Astrocyte of the spinal cord (primary cell): ENCODE results near the gene NGB.

Source experiments
- DNase-seq: peaks from one replicate; pipeline ENCODE4 v3.0.0; 2011; ENCODE audit warnings: low read depth, low spot score
- H3K4me3 ChIP-seq: 2 replicates; pipeline ENCODE4 v1.5.1; 2011; ENCODE audit warnings: low read depth, mild to moderate bottlenecking, low read length, moderate library complexity
- in situ Hi-C: cut with HindIII; loops from 2 replicates; pipeline ENCODE4 v1.10.0; 2017; ENCODE audit warnings: low sequenced_read_pairs
- TF ChIP-seq, protein P1 (sequence below): IDR thresholded peaks from 2 replicates; pipeline ENCODE4 v1.5.1; 2012; ENCODE audit warnings: low read depth, mild to moderate bottlenecking, low read length, inconsistent platforms

Gene NGB

GRCh38 chr14:77251870-77252269 lies 19.1 kb downstream of the NGB start:
- TF ChIP-seq, protein P1, sequence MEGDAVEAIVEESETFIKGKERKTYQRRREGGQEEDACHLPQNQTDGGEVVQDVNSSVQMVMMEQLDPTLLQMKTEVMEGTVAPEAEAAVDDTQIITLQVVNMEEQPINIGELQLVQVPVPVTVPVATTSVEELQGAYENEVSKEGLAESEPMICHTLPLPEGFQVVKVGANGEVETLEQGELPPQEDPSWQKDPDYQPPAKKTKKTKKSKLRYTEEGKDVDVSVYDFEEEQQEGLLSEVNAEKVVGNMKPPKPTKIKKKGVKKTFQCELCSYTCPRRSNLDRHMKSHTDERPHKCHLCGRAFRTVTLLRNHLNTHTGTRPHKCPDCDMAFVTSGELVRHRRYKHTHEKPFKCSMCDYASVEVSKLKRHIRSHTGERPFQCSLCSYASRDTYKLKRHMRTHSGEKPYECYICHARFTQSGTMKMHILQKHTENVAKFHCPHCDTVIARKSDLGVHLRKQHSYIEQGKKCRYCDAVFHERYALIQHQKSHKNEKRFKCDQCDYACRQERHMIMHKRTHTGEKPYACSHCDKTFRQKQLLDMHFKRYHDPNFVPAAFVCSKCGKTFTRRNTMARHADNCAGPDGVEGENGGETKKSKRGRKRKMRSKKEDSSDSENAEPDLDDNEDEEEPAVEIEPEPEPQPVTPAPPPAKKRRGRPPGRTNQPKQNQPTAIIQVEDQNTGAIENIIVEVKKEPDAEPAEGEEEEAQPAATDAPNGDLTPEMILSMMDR: no peak
- no peak for DNase-seq
- in situ Hi-C loops: no loop called here
- H3K4me3 ChIP-seq: no peak overlapping the region

DNA sequence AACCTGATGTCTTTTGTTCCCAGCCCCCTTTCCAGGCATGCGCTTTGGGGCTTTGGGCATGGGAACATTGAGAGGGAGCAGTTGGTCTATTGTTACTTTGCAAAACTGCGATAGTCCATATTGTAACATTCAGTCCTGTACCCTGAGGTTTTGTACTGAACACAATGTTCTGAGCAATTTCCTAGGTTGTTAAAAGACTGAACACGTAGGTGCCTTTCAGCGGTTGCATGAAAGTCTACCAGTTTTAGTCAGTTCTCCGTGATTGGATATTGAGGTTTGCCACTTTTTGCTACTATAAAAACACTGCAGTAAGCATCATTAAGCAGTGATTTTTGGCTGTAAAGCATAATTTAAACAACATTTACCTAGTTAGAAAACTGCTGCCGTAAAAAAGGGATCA lies 20.1 kb downstream of the NGB start:
- in situ Hi-C loops: no loop called here
- H3K4me3 ChIP-seq: no peak overlapping the region
- TF ChIP-seq, protein P1: no peak
- DNase-seq: no peak

DNA sequence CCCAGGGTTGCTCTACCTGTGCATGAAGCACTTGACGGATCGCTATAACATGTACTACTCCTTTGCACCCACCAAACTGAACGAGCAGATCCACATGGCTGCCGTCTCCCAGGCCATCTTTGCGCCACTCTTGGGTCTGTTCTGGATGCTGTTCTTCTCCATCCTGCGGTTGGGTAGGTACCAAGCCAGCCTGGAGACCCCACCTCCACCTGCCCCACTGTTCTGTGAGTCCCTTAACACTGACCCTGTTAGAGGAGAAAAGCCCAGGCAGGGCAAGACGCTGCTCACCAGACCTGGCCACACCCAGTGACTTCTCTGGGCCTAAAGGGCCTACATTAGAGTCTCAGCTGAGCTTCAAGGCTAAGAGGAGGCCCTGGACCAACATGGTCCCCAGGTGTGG lies 21.7 kb downstream of the NGB start:
- no peak for DNase-seq
- in situ Hi-C loops: no loop called here
- TF ChIP-seq, protein P1: no peak
- H3K4me3 ChIP-seq: no peak overlapping the region

DNA sequence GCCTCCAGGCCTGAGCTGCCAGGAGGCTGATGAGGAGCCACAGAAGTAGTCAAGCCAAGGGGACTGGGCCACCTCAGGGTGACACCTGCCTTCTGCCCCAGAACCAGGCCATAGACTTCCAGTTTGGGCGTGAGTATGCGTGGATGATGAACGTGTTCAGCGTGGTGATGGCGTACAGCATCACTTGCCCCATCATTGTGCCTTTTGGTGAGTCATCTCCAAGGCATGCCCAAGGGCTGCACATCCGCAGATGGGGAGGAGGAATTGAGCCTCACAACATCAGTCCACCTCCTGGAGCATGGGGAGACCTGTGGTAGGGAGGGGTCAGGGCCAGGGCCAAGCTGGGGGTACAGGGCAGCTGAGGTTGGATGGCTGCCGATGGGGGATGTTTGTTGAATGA lies 22.3 kb downstream of the NGB start:
- TF ChIP-seq, protein P1: no peak
- in situ Hi-C loops: no loop called here

DNA sequence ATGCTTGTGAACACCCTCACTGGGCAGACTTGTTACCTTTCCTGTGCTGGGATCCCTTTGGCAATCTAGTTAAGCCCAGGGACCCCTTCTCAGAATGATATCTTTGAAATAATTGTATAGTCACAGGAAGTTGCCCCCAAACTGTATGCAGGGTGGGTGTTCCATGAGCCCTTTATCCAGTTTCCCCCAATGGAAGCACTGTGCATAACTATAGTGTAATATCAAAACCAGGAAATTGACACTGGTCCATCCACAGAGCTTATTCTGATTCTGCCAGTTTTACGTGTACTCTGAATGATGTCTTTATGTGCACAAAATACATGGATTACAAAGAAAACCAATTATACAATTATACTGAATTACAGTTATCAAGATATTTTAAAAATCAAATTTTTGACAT lies 24.2 kb downstream of the NGB start:
- TF ChIP-seq, protein P1: no peak
- H3K4me3 ChIP-seq: no peak overlapping the region
- no peak for DNase-seq
- in situ Hi-C loops: no loop called here

More for the DNA sequence above, 22.3 kb downstream of the NGB start:
- no peak overlapping the region for H3K4me3 ChIP-seq
- DNase-seq: no peak

DNA sequence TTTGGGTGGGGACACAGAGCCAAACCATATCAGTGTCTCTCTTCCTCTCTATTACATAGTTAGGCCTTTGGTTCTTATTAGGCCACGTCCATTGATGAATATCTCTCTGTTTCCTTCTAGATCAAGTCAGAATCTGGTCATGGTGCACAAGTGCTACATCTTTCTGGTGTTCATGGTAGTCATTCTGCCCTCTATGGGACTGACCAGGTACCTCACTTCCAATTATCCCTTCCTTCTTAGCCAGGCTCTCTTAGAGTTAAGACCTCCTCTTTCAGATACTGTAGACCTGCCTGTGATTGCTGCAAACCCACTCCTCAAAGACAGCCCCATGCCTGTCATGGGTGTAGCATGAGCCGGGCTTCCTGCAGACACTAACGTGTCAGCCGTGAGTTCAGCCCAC lies 25.2 kb downstream of the NGB start:
- H3K4me3 ChIP-seq: no peak overlapping the region
- TF ChIP-seq, protein P1: no peak
- DNase-seq: no peak
- in situ Hi-C loops: no loop called here

DNA sequence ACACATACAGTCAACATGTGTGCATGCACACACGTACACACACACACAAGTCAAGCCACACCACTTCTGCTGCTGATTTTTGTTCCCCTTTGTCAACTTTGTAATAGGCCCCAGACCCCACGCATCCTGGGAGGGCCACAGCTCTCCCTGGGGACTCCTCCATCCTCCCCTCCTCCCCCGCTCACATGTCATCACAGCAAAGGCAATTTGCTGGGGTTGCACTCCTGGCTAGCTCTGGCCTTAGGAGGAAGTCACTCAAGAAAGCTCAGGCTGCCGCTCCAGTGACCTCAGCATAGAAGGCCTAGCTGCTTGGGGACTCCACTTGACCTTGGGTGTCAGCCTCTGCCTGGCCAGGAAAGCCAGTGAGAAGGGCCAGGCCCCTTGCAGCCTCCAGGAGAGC lies 27.2 kb downstream of the NGB start:
- TF ChIP-seq, protein P1: no peak
- DNase-seq: no peak
- in situ Hi-C loops: no loop called here
- no peak overlapping the region for H3K4me3 ChIP-seq
